Transverse colon (tissue), 1 donor: ENCODE results near the gene LPCAT2.

Experiments
- EP300 ChIP-seq: sonication (generic); formaldehyde crosslinking; IDR thresholded peaks from one replicate; pipeline ENCODE4 v1.6.1; 2017; ENCODE audit warnings: antibody characterized with exemption, low read depth
- POLR2A ChIP-seq: fragments of 450-650 bp; IDR thresholded peaks from one replicate; pipeline ENCODE4 v1.6.1; 2016; ENCODE audit warnings: antibody characterized with exemption, mild to moderate bottlenecking, moderate library complexity

DNA sequence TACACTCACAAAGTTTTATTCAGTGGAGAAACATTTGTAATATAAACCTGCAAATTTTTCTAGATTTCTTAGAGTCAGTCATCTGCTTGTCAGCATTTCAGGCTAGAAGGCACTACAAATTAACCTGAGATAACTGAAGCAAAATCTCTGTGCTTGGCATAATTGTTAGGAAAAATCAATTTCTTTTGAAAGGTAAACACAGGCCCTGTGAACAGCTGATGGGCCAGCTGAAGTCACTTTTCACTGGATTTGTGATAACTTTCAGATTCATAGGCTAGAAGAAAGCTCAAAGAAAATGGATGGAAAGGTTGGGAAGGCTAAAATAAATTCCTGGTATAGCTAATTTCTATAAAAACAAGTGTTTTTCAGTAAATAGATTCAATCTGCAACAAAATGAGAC lies 112.9 kb downstream of the LPCAT2 start:
- TF ChIP-seq EP300 (no peak), POLR2A (no peak)
